ENCODE results near the gene APMAP.

The APMAP gene

DNA sequence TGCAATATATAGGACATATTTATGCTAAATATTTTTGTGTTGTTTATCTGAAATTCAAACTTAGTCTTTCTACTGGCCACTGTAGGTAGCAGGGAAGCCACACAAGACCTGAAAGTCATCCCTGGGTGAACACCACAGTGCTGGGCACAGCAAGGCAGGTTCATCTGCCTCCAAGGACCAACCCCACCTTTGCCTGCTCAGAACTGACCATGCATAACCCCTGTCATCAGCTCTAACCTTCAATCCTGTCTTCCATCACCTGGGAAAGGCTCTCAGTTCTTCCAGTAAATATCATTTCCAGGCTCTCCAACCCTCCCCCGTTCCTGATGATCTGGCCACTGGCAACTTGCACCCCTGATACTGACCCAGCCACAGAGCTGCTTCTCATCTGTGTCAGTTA lies 76.1 kb downstream of the APMAP start:
- peak in 1 of 2 donors; percentile 29 for DNase-seq (ENCODE audit: low spot score in 2 of 2)
- ATAC-seq = no peak
- no peaks in the 10 kb centered on the region for H3K36me3 Mint-ChIP-seq
- H3K4me1 Mint-ChIP-seq = peaks cover 29% of the 10 kb centered on the region
- H3K4me3 Mint-ChIP-seq = no peak overlapping the region
- no peak overlapping the region for H3K27ac Mint-ChIP-seq
- H3K9me3 Mint-ChIP-seq = no peaks in the 10 kb centered on the region

DNA sequence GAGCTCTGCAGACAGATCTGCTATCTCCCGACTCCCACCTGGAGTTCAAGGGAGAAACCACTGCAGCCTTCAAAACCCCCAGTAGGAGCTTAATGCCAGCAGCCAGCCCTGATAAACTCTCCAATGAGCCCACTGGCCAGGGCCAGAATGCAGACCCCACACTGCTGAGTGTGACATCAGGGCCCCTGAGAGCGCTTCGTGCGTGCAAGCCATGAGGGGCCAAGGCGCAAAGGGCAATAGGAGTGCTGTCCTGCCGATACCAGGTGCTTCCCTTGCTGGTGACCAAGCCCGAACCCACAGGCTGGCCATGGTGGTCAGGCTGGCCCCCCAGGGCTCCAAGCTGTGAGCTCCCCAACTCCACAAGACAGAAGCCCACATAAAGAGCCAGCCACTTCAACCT lies 76.7 kb downstream of the APMAP start:
- no peak for ATAC-seq
- peak in 1 of 2 donors; percentile 36 for DNase-seq (ENCODE audit: low spot score in 2 of 2)
- peaks cover 29% of the 10 kb centered on the region for H3K4me1 Mint-ChIP-seq
- H3K27ac Mint-ChIP-seq = no peak overlapping the region
- no peaks in the 10 kb centered on the region for H3K36me3 Mint-ChIP-seq
- no peaks in the 10 kb centered on the region for H3K9me3 Mint-ChIP-seq
- no peak overlapping the region for H3K4me3 Mint-ChIP-seq

DNA sequence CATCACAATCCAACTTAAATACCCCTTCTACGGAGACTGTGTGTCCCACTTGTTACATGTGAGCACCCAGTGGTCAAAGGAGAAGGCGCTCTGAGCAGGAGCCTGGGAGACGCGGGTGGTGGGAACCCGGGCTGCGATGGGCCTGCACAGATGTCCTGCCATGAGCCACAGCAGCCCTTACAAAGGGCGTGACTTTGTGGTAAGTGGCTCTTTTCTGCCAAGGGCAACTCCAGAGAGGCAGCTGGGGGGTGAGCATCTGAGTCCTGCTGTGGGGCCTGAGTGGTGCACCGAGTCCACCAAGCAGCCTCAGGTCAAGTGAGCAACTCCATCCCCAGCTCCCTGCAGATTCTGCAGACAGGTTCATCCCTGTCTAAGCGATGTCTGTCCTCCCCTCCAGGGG lies 77.1 kb downstream of the APMAP start:
- no peak overlapping the region for H3K4me3 Mint-ChIP-seq
- no peaks in the 10 kb centered on the region for H3K9me3 Mint-ChIP-seq
- H3K36me3 Mint-ChIP-seq = no peaks in the 10 kb centered on the region
- no peak for ATAC-seq
- H3K4me1 Mint-ChIP-seq = peaks cover 29% of the 10 kb centered on the region
- no peak overlapping the region for H3K27ac Mint-ChIP-seq
- no peak for DNase-seq (ENCODE audit: low spot score in 2 of 2)

DNA sequence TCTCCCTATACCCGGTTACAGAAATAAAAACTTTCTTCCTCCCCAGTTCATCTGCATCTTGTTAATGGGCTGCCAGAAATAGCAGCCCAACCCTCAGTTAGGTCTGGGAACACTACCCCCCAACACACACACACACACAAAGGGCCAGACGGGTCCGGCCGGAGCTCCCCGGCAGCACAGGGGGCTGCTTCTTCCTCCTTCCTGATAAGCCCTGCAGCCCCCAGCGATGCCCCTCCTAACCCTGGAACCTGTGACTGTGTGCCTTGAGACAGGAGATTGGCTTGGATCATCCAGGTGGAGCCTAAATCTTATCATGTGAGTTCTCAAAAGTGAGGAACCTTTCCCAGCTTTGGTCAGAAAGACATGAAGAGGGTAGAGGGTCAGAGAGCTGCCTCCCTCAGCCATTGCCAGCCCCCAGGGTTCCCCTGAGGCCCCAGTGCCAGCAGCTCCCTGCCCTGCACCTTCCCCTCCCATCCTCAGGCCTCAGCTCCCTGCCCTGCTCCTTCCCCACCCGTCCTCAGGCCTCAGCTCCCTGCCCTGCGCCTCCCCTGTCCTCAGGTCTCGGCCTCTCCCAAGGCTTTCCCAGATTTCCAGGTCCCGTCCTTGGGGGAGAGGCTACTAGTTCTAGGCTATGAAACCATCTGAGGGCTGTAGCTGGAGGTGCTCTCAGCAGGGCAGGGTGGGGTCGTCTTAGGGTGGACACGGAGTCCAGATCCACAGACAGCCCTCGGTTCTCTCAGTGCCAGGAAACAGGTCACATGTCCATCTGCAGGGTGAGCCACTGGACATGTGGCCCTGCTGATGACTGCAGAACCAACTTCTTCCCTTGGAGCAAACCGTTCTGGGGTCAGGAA lies 77.9 kb downstream of the APMAP start:
- no peak overlapping the region for H3K4me3 Mint-ChIP-seq
- no peak overlapping the region for H3K27ac Mint-ChIP-seq

DNA sequence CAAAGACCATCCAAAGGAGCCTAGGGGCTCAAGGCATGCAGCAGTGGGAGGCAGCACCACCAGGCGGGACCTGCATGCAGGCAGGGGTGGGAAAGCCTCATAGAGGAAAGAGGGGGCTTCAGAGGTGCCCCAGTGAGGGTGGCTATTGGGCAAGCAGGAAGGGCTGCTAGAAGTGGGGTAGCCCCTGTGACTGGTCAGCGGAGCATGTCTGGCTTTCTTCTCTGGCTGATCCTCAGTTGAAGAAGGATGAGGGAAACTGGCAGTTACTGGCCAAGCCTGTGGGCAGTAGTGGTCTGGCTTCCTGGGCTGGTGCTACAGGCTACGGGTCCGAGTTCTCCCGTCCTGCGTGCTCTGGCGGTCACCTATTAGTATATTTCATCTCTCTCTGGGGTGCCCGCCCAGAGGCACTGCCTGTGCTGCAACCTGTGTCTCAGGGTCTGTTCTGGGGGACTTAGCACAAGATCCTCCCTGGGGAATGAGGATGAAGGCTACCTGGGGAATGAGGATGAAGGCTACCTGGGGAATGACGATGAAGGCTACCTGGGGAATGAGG lies 79.4 kb downstream of the APMAP start:
- Mint-ChIP-seq H3K4me3 (no peak overlapping the region), H3K27ac (peak overlapping the region; percentile 67), H3K9me3 (peaks cover under 1% of the 10 kb centered on the region), H3K4me1 (peaks cover 12% of the 10 kb centered on the region), H3K36me3 (no peaks in the 10 kb centered on the region)
- ATAC-seq (no peak), DNase-seq (ENCODE audit: low spot score in 2 of 2) (peak in 1 of 2 donors; percentile 44)

More for the DNA sequence above, 77.9 kb downstream of the APMAP start:
- peaks cover 22% of the 10 kb centered on the region for H3K4me1 Mint-ChIP-seq
- DNase-seq (ENCODE audit: low spot score in 2 of 2) = peak in 1 of 2 donors; percentile 39
- no peaks in the 10 kb centered on the region for H3K36me3 Mint-ChIP-seq
- no peak for ATAC-seq
- no peaks in the 10 kb centered on the region for H3K9me3 Mint-ChIP-seq

Measured in stimulated activated effector memory CD8-positive, alpha-beta T cell treated with anti-CD3 and anti-CD28 coated beads, Interleukin-12 subunit alpha, Interleukin-12 subunit beta, amount 100 ng/mL, for 72 hours (primary cell).